Measurements from ENCODE around the gene PPFIBP2.

Gene PPFIBP2

DNA sequence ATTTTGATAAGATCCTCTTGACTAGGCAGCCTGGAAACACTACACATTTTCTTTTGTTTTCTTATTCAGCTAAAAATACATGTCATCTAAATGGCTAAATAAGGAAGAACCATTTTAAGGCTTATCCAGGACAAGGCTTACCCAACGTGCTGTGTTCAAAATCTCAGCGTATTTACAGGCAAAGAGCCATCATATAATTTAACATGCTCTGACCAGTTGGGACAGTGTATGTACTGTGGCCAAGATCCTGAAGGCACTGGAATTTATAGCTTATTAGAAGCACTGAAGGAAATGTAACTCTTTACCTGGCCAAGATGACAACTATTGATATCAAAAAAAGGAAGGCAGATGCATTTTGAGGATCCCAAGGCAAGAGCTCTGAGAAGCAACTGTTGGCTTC is 71.1 kb downstream of the PPFIBP2 start:
- TF ChIP-seq, protein P1, sequence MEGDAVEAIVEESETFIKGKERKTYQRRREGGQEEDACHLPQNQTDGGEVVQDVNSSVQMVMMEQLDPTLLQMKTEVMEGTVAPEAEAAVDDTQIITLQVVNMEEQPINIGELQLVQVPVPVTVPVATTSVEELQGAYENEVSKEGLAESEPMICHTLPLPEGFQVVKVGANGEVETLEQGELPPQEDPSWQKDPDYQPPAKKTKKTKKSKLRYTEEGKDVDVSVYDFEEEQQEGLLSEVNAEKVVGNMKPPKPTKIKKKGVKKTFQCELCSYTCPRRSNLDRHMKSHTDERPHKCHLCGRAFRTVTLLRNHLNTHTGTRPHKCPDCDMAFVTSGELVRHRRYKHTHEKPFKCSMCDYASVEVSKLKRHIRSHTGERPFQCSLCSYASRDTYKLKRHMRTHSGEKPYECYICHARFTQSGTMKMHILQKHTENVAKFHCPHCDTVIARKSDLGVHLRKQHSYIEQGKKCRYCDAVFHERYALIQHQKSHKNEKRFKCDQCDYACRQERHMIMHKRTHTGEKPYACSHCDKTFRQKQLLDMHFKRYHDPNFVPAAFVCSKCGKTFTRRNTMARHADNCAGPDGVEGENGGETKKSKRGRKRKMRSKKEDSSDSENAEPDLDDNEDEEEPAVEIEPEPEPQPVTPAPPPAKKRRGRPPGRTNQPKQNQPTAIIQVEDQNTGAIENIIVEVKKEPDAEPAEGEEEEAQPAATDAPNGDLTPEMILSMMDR (IDR thresholded peaks at IDR 0.05; ENCODE audit: low read depth, low read length): no peak

DNA sequence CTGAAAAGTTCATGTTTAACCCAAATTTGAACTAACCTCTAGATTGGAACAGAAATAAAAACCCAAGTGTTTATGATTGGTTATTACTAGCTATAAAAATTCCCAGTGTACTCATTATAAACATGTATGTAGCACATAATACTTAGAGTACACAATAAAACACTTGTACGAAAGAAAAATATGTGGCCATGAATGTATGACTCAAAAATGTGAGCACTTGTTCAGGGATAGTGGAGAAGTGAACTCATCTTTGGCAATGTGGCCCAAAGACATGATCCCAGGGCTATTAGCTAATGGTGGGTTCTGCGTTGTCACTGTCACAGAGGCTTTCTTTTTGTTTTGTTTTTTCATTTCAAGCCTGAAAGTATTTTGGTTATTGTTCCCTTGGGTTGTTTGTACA is 72.0 kb downstream of the PPFIBP2 start:
- H3K4me3 ChIP-seq (ENCODE audit: low read depth, low read length): no peak overlapping the region

More for the DNA sequence above, 71.1 kb downstream of the PPFIBP2 start:
- H3K4me3 ChIP-seq (ENCODE audit: low read depth, low read length): no peak overlapping the region

DNA sequence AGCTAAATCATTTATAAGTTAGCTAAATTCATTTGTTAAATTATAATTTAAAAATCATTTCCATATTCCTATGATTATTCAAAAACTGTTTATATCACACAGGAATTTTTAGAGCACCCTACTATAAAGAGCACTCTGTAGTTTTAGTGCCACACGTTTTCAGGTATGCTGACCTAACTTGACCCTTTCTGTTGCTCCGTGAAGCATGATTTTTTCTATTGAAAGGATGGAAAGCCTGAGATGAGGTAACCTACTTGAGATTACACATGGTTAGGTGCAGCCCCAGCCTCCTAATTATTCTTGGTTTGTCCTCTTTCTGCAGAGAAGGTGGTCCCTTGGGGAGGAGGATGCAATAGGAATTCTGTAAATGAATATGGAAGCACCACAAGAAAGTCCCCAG is 72.6 kb downstream of the PPFIBP2 start:
- TF ChIP-seq, protein P1 (IDR thresholded peaks at IDR 0.05; ENCODE audit: low read depth, low read length): no peak
- H3K4me3 ChIP-seq (ENCODE audit: low read depth, low read length): no peak overlapping the region

More for the DNA sequence above, 72.0 kb downstream of the PPFIBP2 start:
- TF ChIP-seq, protein P1 (IDR thresholded peaks at IDR 0.05; ENCODE audit: low read depth, low read length): no peak

DNA sequence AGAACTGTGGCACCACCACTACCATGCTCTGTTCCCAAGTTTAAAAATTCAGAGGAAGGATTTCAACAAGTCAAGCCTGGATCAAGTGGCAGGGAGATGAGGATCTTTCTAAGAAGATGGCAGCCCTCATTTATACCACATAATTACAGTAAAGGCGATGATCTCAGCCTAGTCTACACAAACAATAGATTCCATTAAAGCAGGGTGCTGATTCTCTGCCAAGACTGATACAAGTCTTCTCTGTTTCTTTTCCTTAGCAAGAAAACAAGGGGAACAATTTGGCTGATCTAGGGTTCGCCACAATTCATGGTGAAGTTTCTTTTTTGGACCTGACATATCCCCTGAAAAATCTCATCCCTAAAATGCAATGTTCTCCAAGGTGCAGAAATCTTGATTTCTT is 73.9 kb downstream of the PPFIBP2 start:
- TF ChIP-seq, protein P1 (IDR thresholded peaks at IDR 0.05; ENCODE audit: low read depth, low read length): no peak
- H3K4me3 ChIP-seq (ENCODE audit: low read depth, low read length): no peak overlapping the region

DNA sequence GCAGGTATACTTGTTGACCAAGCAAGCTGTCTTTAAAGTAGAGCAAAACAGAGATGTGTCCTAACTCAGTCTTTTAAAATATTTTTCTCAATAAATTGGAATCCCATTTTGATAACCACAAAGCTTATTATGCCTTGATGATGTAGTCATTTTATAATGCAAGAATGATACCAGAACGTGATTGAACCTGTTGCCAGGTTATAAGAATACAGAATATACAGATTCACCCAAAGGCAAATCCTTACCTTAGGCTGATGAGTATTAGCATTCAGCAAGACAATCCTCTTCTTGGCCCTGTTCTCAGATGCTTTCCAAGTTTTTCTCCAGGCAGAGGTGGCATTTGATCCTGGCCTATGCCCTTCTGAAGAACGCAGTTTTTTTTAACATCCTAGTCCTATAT is 76.1 kb downstream of the PPFIBP2 start:
- H3K4me3 ChIP-seq (ENCODE audit: low read depth, low read length): no peak overlapping the region
- TF ChIP-seq, protein P1 (IDR thresholded peaks at IDR 0.05; ENCODE audit: low read depth, low read length): no peak

DNA sequence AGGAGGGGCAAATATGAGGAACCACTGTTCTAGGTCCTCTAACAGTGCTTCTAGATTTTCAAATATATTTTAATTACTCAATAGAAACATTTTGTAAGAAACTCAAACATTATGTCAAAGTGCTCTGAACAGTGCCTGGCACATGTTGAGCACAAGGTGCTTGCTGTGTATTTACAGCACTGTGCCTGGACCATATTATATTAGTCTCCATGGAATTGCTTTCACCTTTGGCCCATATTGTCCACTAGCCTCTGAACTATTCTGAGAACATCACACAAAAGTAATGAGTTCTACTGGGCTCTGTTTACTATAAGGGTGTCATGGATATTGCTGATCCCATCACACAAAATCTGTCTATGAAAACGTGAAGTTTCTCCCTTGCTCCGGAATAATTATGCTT is 76.7 kb downstream of the PPFIBP2 start:
- no peak overlapping the region for H3K4me3 ChIP-seq (ENCODE audit: low read depth, low read length)
- TF ChIP-seq, protein P1 (IDR thresholded peaks at IDR 0.05; ENCODE audit: low read depth, low read length): no peak

DNA sequence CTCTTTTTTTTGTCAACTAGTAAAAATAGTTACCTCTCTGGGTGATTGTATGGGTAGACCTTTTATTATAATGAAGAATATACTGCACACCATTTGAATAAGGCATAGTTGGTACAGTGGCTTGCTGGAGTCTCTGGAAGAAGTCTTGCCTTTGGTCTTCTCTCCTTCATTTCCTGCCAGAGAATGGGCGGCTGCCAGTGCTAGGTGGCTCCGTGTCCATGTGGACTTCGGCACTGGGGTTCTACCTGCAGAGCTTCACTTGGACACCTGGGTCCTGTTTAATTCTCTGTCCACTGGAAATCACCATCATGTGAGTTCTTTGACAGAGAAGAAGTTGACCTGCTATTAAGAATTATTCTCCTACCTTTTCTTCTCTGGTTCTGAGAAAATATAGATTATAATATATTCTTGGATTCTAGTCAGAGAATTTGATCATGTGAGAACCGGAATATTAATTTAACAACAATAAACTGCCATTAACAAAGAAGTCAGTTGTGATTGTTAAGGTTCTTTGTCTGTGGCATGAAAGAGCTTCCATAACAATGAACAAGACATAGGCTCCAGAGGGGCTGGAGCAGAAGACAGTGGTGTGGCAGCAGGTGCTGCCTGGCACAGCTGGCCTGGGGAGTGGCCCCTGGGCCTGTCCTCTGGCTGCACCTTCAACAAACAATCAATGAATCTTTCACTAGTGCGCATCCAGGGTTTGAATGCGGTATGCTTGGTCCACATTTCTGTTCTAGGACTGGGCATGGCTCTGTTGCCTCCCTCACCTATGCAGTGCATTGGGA is 77.5 kb downstream of the PPFIBP2 start:
- H3K4me3 ChIP-seq (ENCODE audit: low read depth, low read length): no peak overlapping the region
- TF ChIP-seq, protein P1 (IDR thresholded peaks at IDR 0.05; ENCODE audit: low read depth, low read length): no peak

All from WI38 (cell line).